CD14-positive monocyte (primary cell): ENCODE data around the gene SEMA3D. TPM values are rescaled to one million over a fixed set of nuclear protein-coding genes. Genes with fewer than 3 reads are reported as not detected.

Experiments used
- DNase-seq, 3 donors: peaks; one replicate each; pipeline ENCODE4 v3.0.0-alpha.2; 2011 to 2022
- H2AFZ ChIP-seq: 2 replicates; pipeline ENCODE4 v1.6.0; 2012; ENCODE audit warnings: mild to moderate bottlenecking, low read depth, low read length, inconsistent platforms; ENCODE audit not compliant: insufficient read depth, poor library complexity, severe bottlenecking
- H3K27ac ChIP-seq, 2 donors: 1 replicate in 1 of 2; 2 replicates in 1 of 2; pipeline ENCODE4 v1.5.1; 2012 to 2013; ENCODE audit warnings: low read length in 2 of 2, control low read depth in 1 of 2, inconsistent platforms in 1 of 2, low read depth in 1 of 2, mild to moderate bottlenecking in 1 of 2
- H3K27me3 ChIP-seq, 2 donors: one replicate each; pipeline versions ENCODE4 v1.6.0 to v1.6.1; 2011 to 2013; ENCODE audit warnings: low read length in 2 of 2; ENCODE audit not compliant: control insufficient read depth in 2 of 2, insufficient read depth in 2 of 2
- H3K36me3 ChIP-seq, 2 donors: replicated peaks in 1 of 2; 1 replicate in 1 of 2; 2 replicates in 1 of 2; pipeline versions ENCODE4 v1.5.1 to v1.6.1; 2012 to 2013; ENCODE audit warnings: low read length in 2 of 2, control low read depth in 1 of 2, inconsistent platforms in 1 of 2, mild to moderate bottlenecking in 1 of 2; ENCODE audit not compliant: insufficient read depth in 2 of 2, control insufficient read depth in 1 of 2
- H3K4me1 ChIP-seq, 2 donors: 1 replicate in 1 of 2; 2 replicates in 1 of 2; pipeline versions ENCODE4 v1.5.1 to v1.6.1; 2012 to 2013; ENCODE audit warnings: low read length in 2 of 2, control low read depth in 1 of 2, inconsistent platforms in 1 of 2, mild to moderate bottlenecking in 1 of 2, moderate library complexity in 1 of 2; ENCODE audit not compliant: insufficient read depth in 2 of 2, control insufficient read depth in 1 of 2
- H3K4me2 ChIP-seq: replicated peaks from 2 replicates; pipeline ENCODE3; 2012; ENCODE audit warnings: low read length, moderate library complexity, mild to moderate bottlenecking; ENCODE audit not compliant: poor library complexity, severe bottlenecking; ENCODE audit errors: extremely low read depth
- H3K4me3 ChIP-seq, 3 experiments: fragments of 200-600 bp in 1 of 3; sonication (generic) in 1 of 3; replicated peaks in 1 of 3; 1 replicate in 2 of 3; 2 replicates in 1 of 3; pipeline ENCODE4 v1.5.1; 2011 to 2013; ENCODE audit warnings: low read length in 3 of 3, mild to moderate bottlenecking in 3 of 3, control low read depth in 2 of 3, low read depth in 2 of 3, inconsistent platforms in 1 of 3, moderate library complexity in 1 of 3
- H3K79me2 ChIP-seq: 2 replicates; pipeline ENCODE4 v1.6.0; 2012; ENCODE audit warnings: mild to moderate bottlenecking, control low read depth, inconsistent platforms, low read length, moderate library complexity; ENCODE audit not compliant: insufficient read depth
- H3K9ac ChIP-seq: 2 replicates; pipeline ENCODE4 v1.6.0; 2017; ENCODE audit warnings: low read length, mild to moderate bottlenecking; ENCODE audit not compliant: insufficient read depth, poor library complexity, severe bottlenecking
- H3K9me3 ChIP-seq, 2 donors: replicated peaks in 1 of 2; 1 replicate in 1 of 2; 2 replicates in 1 of 2; pipeline versions ENCODE4 v1.5.1 to v1.6.1; 2012 to 2013; ENCODE audit warnings: low read length in 2 of 2, control low read depth in 1 of 2; ENCODE audit not compliant: control insufficient read depth in 1 of 2, insufficient read depth in 1 of 2
- H4K20me1 ChIP-seq: 2 replicates; pipeline ENCODE4 v1.6.0; 2012; ENCODE audit warnings: mild to moderate bottlenecking, low read length, control low read depth, moderate library complexity; ENCODE audit not compliant: insufficient read depth
- H3K27ac Mint-ChIP-seq, 7 donors: one replicate each; pipeline ENCODE4 v1.8.0; 2020; ENCODE audit warnings: mild to moderate bottlenecking in 7 of 7, mixed read lengths in 7 of 7, moderate library complexity in 6 of 7, inconsistent platforms in 2 of 7
- H3K27me3 Mint-ChIP-seq, 3 donors: one replicate each; pipeline ENCODE4 v1.8.0; 2021 to 2022; ENCODE audit warnings: low read depth in 3 of 3, mild to moderate bottlenecking in 3 of 3, mixed read lengths in 3 of 3, moderate library complexity in 3 of 3, inconsistent platforms in 1 of 3
- H3K36me3 Mint-ChIP-seq, 2 donors: one replicate each; pipeline ENCODE4 v1.8.0; 2020; ENCODE audit warnings: mixed read lengths in 2 of 2, inconsistent platforms in 1 of 2, mild to moderate bottlenecking in 1 of 2
- H3K4me1 Mint-ChIP-seq: one replicate; pipeline ENCODE4 v1.8.0; 2020; ENCODE audit warnings: mild to moderate bottlenecking, mixed read lengths
- H3K4me3 Mint-ChIP-seq, 2 donors: one replicate each; pipeline ENCODE4 v1.8.0; 2020; ENCODE audit warnings: mild to moderate bottlenecking in 2 of 2, mixed read lengths in 2 of 2, moderate library complexity in 1 of 2
- H3K9me3 Mint-ChIP-seq, 7 donors: one replicate each; pipeline ENCODE4 v1.8.0; 2020 to 2022; ENCODE audit warnings: mixed read lengths in 7 of 7, mild to moderate bottlenecking in 6 of 7, moderate library complexity in 6 of 7, inconsistent platforms in 2 of 7
- CTCF ChIP-seq: fragments of 200-600 bp; IDR thresholded peaks from one replicate; pipeline ENCODE4 v1.8.0; 2022; ENCODE audit warnings: antibody characterized with exemption, mild to moderate bottlenecking
- WGBS: methylation state at CpG from one replicate; pipeline ENCODE4 v1.1.5; 2013; ENCODE audit warnings: missing lambda C conversion rate; ENCODE audit not compliant: insufficient coverage; 5-methylcytosine and 5-hydroxymethylcytosine counted together
- intact Hi-C, 2 donors: fragments of 100-400 bp; cut with micrococcal nuclease; formaldehyde crosslinking; loops; one replicate each; pipeline versions ENCODE4 v1.15.0 to v1.15.1; 2023
- polyA plus RNA-seq, 3 donors: library from polyadenylated mRNA; depleted of rRNA in 1 of 3; unstranded in 2 of 3; stranded (reverse) in 1 of 3; fragments of 300-500 nt in 2 of 3; fragments of >200 nt in 1 of 3; fragmentation: Illumina TruSeq in 2 of 3; gene quantifications; 1 replicate in 2 of 3; 2 replicates in 1 of 3; pipeline ENCODE4 v1.2.3, GENCODE V29; 2012 to 2021

The SEMA3D gene
- polyA plus RNA-seq, 3 donors, result not detected

- no peak overlapping the region for H2AFZ ChIP-seq
- no peak overlapping the region for H3K4me2 ChIP-seq
- TF ChIP-seq CTCF, result no peak
- H3K9me3 ChIP-seq, result no peaks in the 10 kb centered on the region
- no peak for DNase-seq
- Mint-ChIP-seq H3K27ac (no peak overlapping the region), H3K4me1 (no peaks in the 10 kb centered on the region), H3K4me3 (no peak overlapping the region), H3K27me3 (no peaks in the 10 kb centered on the region), H3K36me3 (no peaks in the 10 kb centered on the region), H3K9me3 (peaks cover 0 to 4% (median 2%) of the 10 kb centered on the region in 7 donors)
- no peaks in the 10 kb centered on the region for H3K4me1 ChIP-seq
- no peak overlapping the region for H3K27ac ChIP-seq
- H3K9ac ChIP-seq, result no peak overlapping the region
- H3K79me2 ChIP-seq, result no peaks in the 10 kb centered on the region
- H3K27me3 ChIP-seq, result no peaks in the 10 kb centered on the region
- no peak overlapping the region for H3K4me3 ChIP-seq
- intact Hi-C loops, result no loop called here
- H4K20me1 ChIP-seq, result no peaks in the 10 kb centered on the region
- no peaks in the 10 kb centered on the region for H3K36me3 ChIP-seq
- WGBS, result no CpG with 5 or more reads among the region's 1 CpG
These were observed 215.5 kb downstream of the SEMA3D start for GRCh38 chr7:84971360-84971759.

- Histone ChIP-seq H3K4me3 (no peak overlapping the region), H4K20me1 (no peaks in the 10 kb centered on the region), H3K79me2 (no peaks in the 10 kb centered on the region), H3K27ac (no peak overlapping the region), H3K27me3 (no peaks in the 10 kb centered on the region), H3K36me3 (no peaks in the 10 kb centered on the region), H3K4me1 (no peaks in the 10 kb centered on the region), H3K9me3 (no peaks in the 10 kb centered on the region), H3K4me2 (no peak overlapping the region), H3K9ac (no peak overlapping the region), H2AFZ (no peak overlapping the region)
- Mint-ChIP-seq H3K36me3 (no peaks in the 10 kb centered on the region), H3K4me3 (no peak overlapping the region), H3K9me3 (peaks cover 0 to 4% (median 2%) of the 10 kb centered on the region in 7 donors), H3K27me3 (no peaks in the 10 kb centered on the region), H3K4me1 (no peaks in the 10 kb centered on the region), H3K27ac (no peak overlapping the region)
- no peak for TF ChIP-seq CTCF
- intact Hi-C loops, result no loop called here
- DNase-seq, result no peak
These were observed 216.2 kb downstream of the SEMA3D start for GRCh38 chr7:84970670-84971069.
